GM12872 (cell line): ENCODE measurements around the gene TRAP1.

ENCODE experiments used
- CTCF ChIP-seq: IDR thresholded peaks from 3 replicates; pipeline ENCODE4 v1.5.1; 2011; ENCODE audit warnings: low read depth, mild to moderate bottlenecking, low read length, moderate library complexity; ENCODE audit not compliant: insufficient read depth

TRAP1 gene

DNA sequence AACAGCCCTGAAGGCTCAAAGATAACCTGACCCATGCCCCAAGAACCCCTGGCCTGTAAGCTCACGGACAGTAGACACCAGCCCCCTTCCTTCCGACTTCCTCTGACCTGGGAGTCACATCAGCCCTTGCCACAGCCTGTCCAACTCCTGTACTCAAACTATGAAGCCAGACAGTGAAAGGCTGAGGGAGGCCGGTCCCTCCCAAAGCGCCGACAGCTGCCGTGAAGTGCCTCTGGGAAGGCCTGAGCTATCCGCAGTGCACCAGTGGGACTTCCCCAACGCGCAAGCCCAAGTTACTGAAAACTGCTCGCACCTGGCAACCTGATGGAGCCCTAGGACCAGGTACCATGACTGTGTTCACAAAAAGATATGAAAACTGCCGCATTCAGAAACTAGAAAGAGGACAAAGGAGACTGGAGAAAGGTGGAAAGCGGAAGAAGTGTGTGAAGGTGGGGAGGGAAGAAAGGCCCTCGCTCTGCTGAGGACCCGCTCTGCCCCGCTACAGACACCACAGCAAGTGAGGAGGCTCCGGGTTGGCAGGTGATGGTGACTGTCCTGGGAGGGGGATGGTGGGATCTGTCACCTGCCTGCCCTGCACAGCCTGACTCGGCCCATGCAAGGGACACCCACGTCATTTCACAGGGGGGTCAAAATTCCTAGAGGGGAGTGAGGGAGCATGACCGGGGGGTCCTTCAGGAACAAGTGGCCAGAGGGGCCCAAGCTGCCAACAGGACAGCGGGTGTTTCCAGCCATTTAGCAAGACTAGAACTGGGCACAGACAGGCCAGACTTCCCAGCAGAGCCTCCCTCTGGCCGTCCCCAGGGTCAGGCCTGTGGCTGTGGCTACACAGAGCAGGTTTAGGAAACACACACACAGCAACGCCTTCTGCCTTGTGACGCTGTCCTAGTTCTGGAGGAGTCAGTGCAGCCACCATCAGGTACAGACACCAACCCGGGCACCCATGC is 13.1 kb upstream of the TRAP1 start:
- TF ChIP-seq CTCF: no peak

GRCh38 chr16:3729161-3730112 is 12.1 kb upstream of the TRAP1 start:
- TF ChIP-seq CTCF: no peak

GRCh38 chr16:3728424-3729160 is 11.3 kb upstream of the TRAP1 start:
- no peak for TF ChIP-seq CTCF

GRCh38 chr16:3727806-3728381 is 10.6 kb upstream of the TRAP1 start:
- no peak for TF ChIP-seq CTCF

- TF ChIP-seq CTCF: no peak
Measured at GRCh38 chr16:3726021-3726687, 8.8 kb upstream of the TRAP1 start.

- TF ChIP-seq CTCF: no peak
Measured at GRCh38 chr16:3725276-3725675, 8.0 kb upstream of the TRAP1 start.
